Liver (tissue), 3 donors: Measurements from ENCODE around the gene CCNY.

ENCODE experiments used
- CTCF ChIP-seq: fragments of 150-350 bp; IDR thresholded peaks from 2 replicates; pipeline ENCODE4 v1.5.1; 2017; ENCODE audit warnings: improper control_type of control experiment, low read depth, low read length; ENCODE audit not compliant: missing input control
- GABPA ChIP-seq, 2 donors: IDR thresholded peaks in 1 of 2; conservative IDR thresholded peaks in 1 of 2; 2 replicates each; pipeline ENCODE4 v1.6.1; 2016; ENCODE audit warnings: antibody characterized with exemption in 2 of 2, mild to moderate bottlenecking in 1 of 2, moderate library complexity in 1 of 2
- JUND ChIP-seq, 2 donors: IDR thresholded peaks; 2 replicates each; pipeline ENCODE4 v1.6.1; 2016; ENCODE audit warnings: antibody characterized with exemption in 2 of 2
- RAD21 ChIP-seq, 2 donors: IDR thresholded peaks; 2 replicates each; pipeline ENCODE4 v1.6.1; 2016; ENCODE audit warnings: antibody characterized with exemption in 2 of 2, mild to moderate bottlenecking in 2 of 2
- TAF1 ChIP-seq: conservative IDR thresholded peaks from 2 replicates; pipeline ENCODE4 v1.6.1; 2016; ENCODE audit warnings: antibody characterized with exemption, mild to moderate bottlenecking
- donor health status: healthy.
- donor health status: healthy.

- TF ChIP-seq JUND (IDR thresholded peaks at IDR 0.05) (no peak), CTCF (no peak), TAF1 (no peak), RAD21 (IDR thresholded peaks at IDR 0.05) (no peak), GABPA (IDR thresholded peaks at IDR 0.05 in 1 of 2, conservative IDR thresholded peaks at IDR 0.05 in 1 of 2) (no peak)
These were observed 6.0 kb downstream of the CCNY start for GRCh38 chr10:35342183-35342753.
